HG02623 (cell line): ENCODE measurements around the gene TAF10.

ENCODE experiments used
- ATAC-seq: cut with Tn5 transposase; IDR thresholded peaks from one replicate; pipeline ENCODE4 v1.9.1; 2021; ENCODE audit warnings: moderate library complexity; ENCODE audit not compliant: unreplicated experiment

The TAF10 gene

DNA sequence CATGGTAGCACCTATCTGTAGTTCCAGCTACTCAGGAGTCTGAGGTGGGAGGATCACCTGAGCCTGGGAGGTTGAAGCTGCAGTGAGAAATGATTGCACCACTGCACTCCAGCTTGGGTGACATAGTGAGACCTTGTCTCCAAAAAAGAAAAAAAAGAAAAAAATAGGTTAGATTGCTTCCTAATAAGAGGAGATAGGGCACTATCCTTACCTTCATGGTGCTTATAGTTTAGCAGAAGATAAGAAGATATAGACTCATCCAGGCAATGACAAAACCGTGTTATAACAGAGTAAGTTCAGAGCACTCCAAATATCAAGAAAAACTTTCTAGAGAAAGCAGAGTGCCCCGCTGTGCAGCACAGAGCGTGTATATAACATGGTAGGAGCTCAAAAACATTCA lies 50.7 kb downstream of the TAF10 start:
- ATAC-seq, result no peak
